Activated CD4-positive, alpha-beta T cell treated with anti-CD3 and anti-CD28 coated beads for 36 hours (primary cell): Measurements from ENCODE around the gene RAB20. TPM values are rescaled to one million over a fixed set of nuclear protein-coding genes. Genes with fewer than 3 reads are reported as not detected.
"Not testable (repeated sequence)": the region's sequence is repeated elsewhere in the genome, so short reads cannot be mapped to it uniquely, and the experiment has no call there.

Source experiments
- ATAC-seq: fragments of 200-7000 bp; cut with Tn5 transposase; one replicate; pipeline ENCODE4 v1.10.0; 2021; ENCODE audit warnings: mild to moderate bottlenecking, moderate library complexity
- CTCF ChIA-PET: fragments of 350-600 bp; sonication (Branson Sonifier 250); formaldehyde crosslinking; loops from one replicate; lab custom pipeline; 2021; ENCODE audit warnings: antibody characterized with exemption; lab: Charles Lee
- POLR2A ChIA-PET: fragments of 350-600 bp; sonication (Branson Sonifier 250); formaldehyde crosslinking; loops from one replicate; lab custom pipeline; 2021; ENCODE audit warnings: antibody characterized with exemption, inconsistent platforms; lab: Charles Lee
- DNase-seq: peaks from one replicate; pipeline ENCODE4 v3.0.0-alpha.2; 2020
- H3K27ac Mint-ChIP-seq: one replicate; pipeline ENCODE4 v1.8.0; 2021; ENCODE audit warnings: mixed read lengths
- H3K27me3 Mint-ChIP-seq: one replicate; pipeline ENCODE4 v1.8.0; 2021; ENCODE audit warnings: mixed read lengths
- H3K36me3 Mint-ChIP-seq: one replicate; pipeline ENCODE4 v1.8.0; 2021; ENCODE audit warnings: low read depth, mixed read lengths
- H3K4me1 Mint-ChIP-seq: one replicate; pipeline ENCODE4 v1.8.0; 2021; ENCODE audit warnings: mixed read lengths
- H3K4me3 Mint-ChIP-seq: one replicate; pipeline ENCODE4 v1.8.0; 2021; ENCODE audit warnings: mild to moderate bottlenecking, moderate library complexity, mixed read lengths
- H3K9me3 Mint-ChIP-seq: one replicate; pipeline ENCODE4 v1.8.0; 2021; ENCODE audit warnings: low read depth, mixed read lengths
- intact Hi-C, 2 experiments: fragments of 100-400 bp; cut with DNase I in 1 of 2; cut with micrococcal nuclease in 1 of 2; formaldehyde crosslinking; loops; one replicate each; pipeline versions ENCODE4 v1.14.2 to v1.15.1; 2022 to 2024; cut with DNase I, micrococcal nuclease
- total RNA-seq, 2 experiments: library from RNA; stranded (reverse); gene quantifications; one replicate each; pipeline ENCODE4 v1.2.3, GENCODE V29; 2021

RAB20 gene
- total RNA-seq, 2 experiments from 2014 or later: 6.0 to 9.0 TPM

DNA sequence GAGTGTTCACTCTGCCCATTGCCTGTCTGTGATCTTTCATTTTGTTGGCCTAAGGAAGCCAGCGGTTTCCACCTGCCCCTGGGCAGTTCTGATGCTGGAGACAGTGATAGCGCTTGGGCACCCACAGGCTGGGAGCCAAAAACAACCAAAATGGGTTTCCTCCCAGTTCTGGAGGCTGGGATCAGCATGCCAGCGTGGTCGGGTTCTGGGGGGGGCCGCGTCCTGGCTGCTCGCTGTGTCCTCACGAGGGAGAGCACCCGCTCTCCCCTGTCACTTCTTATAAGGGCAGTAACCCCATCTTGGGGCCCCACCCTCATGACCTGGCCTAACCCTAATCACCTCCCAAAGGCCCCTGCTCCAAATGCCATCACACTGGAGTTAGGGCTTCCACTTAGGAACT, 67.9 kb downstream of the RAB20 start:
- H3K27me3 Mint-ChIP-seq: no peaks in the 10 kb centered on the region
- ATAC-seq (no peak), DNase-seq (no peak)
- H3K36me3 Mint-ChIP-seq: no peaks in the 10 kb centered on the region
- H3K27ac Mint-ChIP-seq: no peak overlapping the region
- CTCF ChIA-PET: no interaction called here
- no peak overlapping the region for H3K4me3 Mint-ChIP-seq
- POLR2A ChIA-PET: no interaction called here
- no peaks in the 10 kb centered on the region for H3K4me1 Mint-ChIP-seq
- no peaks in the 10 kb centered on the region for H3K9me3 Mint-ChIP-seq
- intact Hi-C loops: no loop called here

DNA sequence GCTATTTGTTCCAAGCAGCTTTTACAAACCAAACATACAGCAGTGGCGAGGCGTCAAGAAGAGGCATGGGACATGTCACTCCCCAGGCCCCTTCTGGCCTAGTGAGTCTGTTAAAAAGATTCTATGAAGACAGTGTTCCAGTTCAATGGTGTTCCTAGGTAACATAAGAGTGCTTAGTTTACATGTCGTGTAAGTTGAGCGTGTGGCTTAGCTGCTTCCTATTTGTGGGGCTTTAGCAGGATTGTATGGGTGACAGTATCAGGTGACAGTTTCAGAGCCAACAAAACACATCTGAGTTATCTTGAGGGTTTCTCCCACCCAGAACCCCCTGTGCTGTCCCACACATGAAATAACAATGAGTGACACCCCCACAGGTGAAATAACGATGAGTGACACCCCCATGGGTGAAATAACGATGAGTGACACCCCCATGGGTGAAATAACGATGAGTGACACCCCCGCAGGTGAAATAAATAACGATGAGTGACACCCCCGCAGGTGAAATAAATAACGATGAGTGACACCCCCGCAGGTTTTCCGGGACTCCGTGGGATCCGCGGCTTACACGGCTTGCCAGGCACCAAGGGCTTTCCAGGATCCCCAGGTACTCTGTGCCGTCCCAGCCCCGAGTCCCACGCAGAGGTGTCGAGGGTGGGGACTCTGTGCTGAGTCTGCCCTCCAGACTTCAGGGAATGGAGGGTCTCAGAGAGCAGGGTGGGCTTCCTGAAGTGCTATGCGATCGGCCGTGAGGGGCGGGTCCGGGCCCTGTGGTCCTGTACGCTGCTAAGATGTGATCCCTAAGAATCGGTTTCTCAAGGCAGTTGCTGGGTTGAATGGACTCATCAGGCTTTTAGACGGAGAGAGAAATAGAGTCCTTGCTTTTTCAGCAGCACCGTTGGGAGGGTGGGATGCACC, 68.6 kb downstream of the RAB20 start:
- Mint-ChIP-seq H3K27ac (no peak overlapping the region), H3K27me3 (no peaks in the 10 kb centered on the region), H3K4me3 (no peak overlapping the region), H3K4me1 (no peaks in the 10 kb centered on the region), H3K9me3 (no peaks in the 10 kb centered on the region), H3K36me3 (no peaks in the 10 kb centered on the region)
- ATAC-seq (no peak), DNase-seq (no peak)
- CTCF ChIA-PET: no interaction called here
- intact Hi-C loops: no loop called here
- POLR2A ChIA-PET: no interaction called here

GRCh38 chr13:110491869-110492678, 69.4 kb downstream of the RAB20 start:
- no peak for ATAC-seq
- Mint-ChIP-seq H3K27me3 (no peaks in the 10 kb centered on the region), H3K4me1 (no peaks in the 10 kb centered on the region), H3K27ac (no peak overlapping the region), H3K9me3 (no peaks in the 10 kb centered on the region), H3K36me3 (no peaks in the 10 kb centered on the region), H3K4me3 (no peak overlapping the region)
- no peak for DNase-seq
- POLR2A ChIA-PET: no interaction called here
- intact Hi-C loops: no loop called here
- CTCF ChIA-PET: no interaction called here

DNA sequence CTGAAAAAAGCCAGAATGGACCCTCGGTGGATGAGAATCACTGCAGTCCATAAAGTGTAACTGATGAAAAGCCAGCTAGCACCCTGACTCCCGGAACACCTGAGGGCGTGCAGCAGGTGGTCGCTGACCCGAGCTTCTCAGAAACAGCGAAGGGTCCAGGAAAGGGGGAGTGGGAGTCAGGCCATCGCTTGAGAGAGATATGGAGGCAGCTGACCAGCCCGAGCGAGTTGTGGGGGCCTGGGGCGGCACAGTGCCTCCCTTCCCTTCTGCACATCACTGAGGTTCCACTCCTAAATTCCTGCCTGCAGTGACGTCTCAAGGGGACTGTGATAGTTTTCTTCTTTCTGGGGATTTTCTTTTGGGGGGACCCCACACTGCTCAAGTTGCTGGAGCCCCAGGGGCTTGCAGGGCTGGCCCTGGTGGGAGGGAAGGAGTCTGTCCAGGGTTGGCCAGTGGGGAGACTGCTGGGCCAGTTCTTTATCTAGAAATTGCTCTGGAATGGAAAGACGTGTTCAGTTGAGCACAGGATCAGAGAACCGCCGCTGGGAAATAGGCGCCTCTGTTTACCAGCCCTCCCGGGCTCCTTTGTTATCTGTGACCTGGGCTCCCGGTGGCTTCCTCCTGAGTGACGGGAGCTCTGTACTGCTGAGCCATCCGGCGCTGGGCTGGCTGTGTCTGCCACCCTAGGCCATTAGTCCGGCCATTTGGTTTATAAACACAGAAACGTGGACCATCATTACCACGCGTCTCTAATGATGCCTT, 71.3 kb downstream of the RAB20 start:
- ChIA-PET CTCF (interaction anchor here (1.0 kb wide), 1 partner anchor 12 kb away, joined by 3 read pairs; no protein-coding TSS in a partner anchor), POLR2A (no interaction called here)
- DNase-seq: no peak
- Mint-ChIP-seq H3K36me3 (no peaks in the 10 kb centered on the region), H3K4me1 (no peaks in the 10 kb centered on the region), H3K27ac (no peak overlapping the region), H3K4me3 (no peak overlapping the region), H3K27me3 (no peaks in the 10 kb centered on the region), H3K9me3 (no peaks in the 10 kb centered on the region)
- no peak for ATAC-seq
- intact Hi-C loops: no loop called here

- H3K27me3 Mint-ChIP-seq, POLR2A ChIA-PET: not testable (repeated sequence)
Observed at GRCh38 chr13:110486880-110487279, 74.6 kb downstream of the RAB20 start.

GRCh38 chr13:110486061-110486715, 75.3 kb downstream of the RAB20 start:
- H3K4me3 Mint-ChIP-seq: no peak overlapping the region
- ChIA-PET POLR2A (no interaction called here), CTCF (interaction anchor here (0.5 kb wide), 1 partner anchor 285 kb away, joined by 3 read pairs; no protein-coding TSS in a partner anchor)
- no peaks in the 10 kb centered on the region for H3K36me3 Mint-ChIP-seq
- H3K4me1 Mint-ChIP-seq: no peaks in the 10 kb centered on the region
- H3K27ac Mint-ChIP-seq: no peak overlapping the region
- H3K27me3 Mint-ChIP-seq: peaks cover 2% of the 10 kb centered on the region
- ATAC-seq (no peak), DNase-seq (no peak)
- H3K9me3 Mint-ChIP-seq: no peaks in the 10 kb centered on the region
- intact Hi-C loops: no loop called here

More at GRCh38 chr13:110486880-110487279, 74.6 kb downstream of the RAB20 start:
- DNase-seq, H3K36me3 Mint-ChIP-seq, H3K27ac Mint-ChIP-seq, intact Hi-C loops, H3K4me1 Mint-ChIP-seq, H3K4me3 Mint-ChIP-seq, H3K9me3 Mint-ChIP-seq, ATAC-seq: not testable (repeated sequence)
- CTCF ChIA-PET: interaction anchor here (0.6 kb wide), 1 partner anchor 21 kb away, joined by 3 read pairs; no protein-coding TSS in a partner anchor

DNA sequence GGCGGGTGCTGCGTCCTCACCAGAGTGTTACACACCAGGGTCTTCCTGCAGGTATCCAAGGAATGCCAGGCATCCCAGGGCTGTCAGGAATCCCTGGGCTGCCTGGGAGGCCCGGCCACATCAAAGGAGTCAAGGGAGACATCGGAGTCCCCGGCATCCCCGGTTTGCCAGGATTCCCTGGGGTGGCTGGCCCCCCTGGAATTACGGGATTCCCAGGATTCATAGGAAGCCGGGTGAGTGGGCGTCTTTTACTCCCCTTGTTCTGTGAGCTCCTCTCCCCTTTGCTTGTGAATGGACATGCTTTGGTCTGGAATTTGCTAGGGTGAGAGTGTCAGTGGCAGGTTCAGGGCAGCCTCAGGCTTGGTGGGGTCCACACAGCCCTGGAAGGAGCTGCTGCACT, 75.9 kb downstream of the RAB20 start:
- Mint-ChIP-seq H3K27me3 (peaks cover 2% of the 10 kb centered on the region), H3K27ac (no peak overlapping the region), H3K36me3 (no peaks in the 10 kb centered on the region), H3K4me3 (no peak overlapping the region), H3K4me1 (no peaks in the 10 kb centered on the region), H3K9me3 (no peaks in the 10 kb centered on the region)
- CTCF ChIA-PET: no interaction called here
- no peak for DNase-seq
- POLR2A ChIA-PET: no interaction called here
- intact Hi-C loops: no loop called here
- no peak for ATAC-seq

DNA sequence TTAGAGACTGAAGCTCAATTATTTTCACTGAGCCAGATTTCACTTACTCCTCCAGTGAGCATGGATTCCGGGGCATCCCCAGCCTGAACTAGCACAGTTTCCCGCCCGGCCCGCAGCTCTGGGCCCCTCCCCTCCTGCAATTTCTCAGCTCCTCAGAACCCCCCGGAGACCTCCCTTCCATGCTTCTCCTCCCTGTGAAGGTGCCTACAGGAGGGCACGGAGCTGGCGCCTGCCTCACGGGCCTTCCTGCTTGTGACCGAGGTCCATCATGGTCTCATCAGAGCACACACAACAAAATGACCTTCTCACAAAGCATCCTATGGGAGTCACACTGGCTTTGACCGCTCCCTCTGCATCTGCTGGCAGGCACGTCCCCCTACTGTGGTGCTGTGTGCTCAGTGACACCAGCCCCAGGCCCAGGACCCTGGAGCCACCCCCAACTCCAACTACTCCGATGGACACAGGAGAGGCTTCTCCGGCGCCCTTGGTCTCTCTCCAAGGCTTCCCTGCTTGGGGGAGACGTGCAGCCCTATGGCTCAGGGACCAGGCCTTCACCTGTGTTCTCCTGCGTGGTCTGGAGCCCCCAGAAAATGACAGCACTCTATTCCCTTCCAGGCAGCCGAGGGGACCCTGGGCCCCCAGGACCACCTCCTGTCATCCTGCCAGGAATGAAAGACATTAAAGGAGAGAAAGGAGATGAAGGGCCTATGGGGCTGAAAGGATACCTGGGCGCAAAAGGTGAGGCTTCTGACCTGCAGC, 77.1 kb downstream of the RAB20 start:
- POLR2A ChIA-PET: no interaction called here
- H3K9me3 Mint-ChIP-seq: no peaks in the 10 kb centered on the region
- CTCF ChIA-PET: no interaction called here
- DNase-seq (no peak), ATAC-seq (no peak)
- H3K27me3 Mint-ChIP-seq: peaks cover 2% of the 10 kb centered on the region
- intact Hi-C loops: no loop called here
- H3K27ac Mint-ChIP-seq: no peak overlapping the region
- no peaks in the 10 kb centered on the region for H3K4me1 Mint-ChIP-seq
- H3K36me3 Mint-ChIP-seq: no peaks in the 10 kb centered on the region
- H3K4me3 Mint-ChIP-seq: no peak overlapping the region

DNA sequence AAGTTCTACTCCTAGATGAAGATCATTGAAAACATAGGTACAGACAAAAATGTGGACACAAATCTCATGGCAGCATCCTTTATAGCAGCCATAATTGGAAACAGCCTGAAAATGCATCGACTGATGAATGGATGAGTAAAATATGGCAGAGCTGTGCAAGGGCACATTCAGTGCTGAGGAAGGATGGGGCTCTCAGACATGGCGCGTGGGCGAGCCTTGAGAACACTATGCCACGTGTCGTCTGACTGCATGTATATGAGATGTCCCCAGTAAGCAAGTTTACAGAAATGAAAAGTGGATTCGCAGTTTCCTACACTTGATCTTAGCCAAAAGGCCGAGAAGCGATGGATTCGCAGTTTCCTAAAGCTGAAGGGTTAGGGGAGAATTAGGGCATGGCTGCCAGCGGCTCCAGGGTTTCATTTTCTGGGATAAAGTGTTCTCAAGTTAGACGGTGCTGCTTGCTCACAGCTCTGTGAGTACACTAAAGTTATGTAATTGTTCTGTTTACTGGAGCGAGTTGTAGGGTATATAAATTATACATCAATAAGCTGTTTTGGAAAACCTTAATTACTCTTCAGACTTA, 78.0 kb downstream of the RAB20 start:
- H3K9me3 Mint-ChIP-seq: no peaks in the 10 kb centered on the region
- intact Hi-C loops: no loop called here
- POLR2A ChIA-PET: no interaction called here
- no peaks in the 10 kb centered on the region for H3K36me3 Mint-ChIP-seq
- no peak for DNase-seq
- CTCF ChIA-PET: interaction anchor here (0.6 to 0.7 kb wide), 2 partner anchors 30 to 1649 kb away, joined by 3 read pairs; no protein-coding TSS in a partner anchor
- H3K4me3 Mint-ChIP-seq: no peak overlapping the region
- no peaks in the 10 kb centered on the region for H3K4me1 Mint-ChIP-seq
- H3K27ac Mint-ChIP-seq: no peak overlapping the region
- ATAC-seq: no peak
- peaks cover 2% of the 10 kb centered on the region for H3K27me3 Mint-ChIP-seq

GRCh38 chr13:110480161-110480560, 81.4 kb downstream of the RAB20 start:
- intact Hi-C loops: no loop called here
- no peak overlapping the region for H3K27ac Mint-ChIP-seq
- ATAC-seq (no peak), DNase-seq (no peak)
- POLR2A ChIA-PET: no interaction called here
- H3K27me3 Mint-ChIP-seq: peaks cover 2% of the 10 kb centered on the region
- H3K36me3 Mint-ChIP-seq: no peaks in the 10 kb centered on the region
- CTCF ChIA-PET: interaction anchor here (0.7 kb wide), 1 partner anchor 984 kb away, joined by 3 read pairs; no protein-coding TSS in a partner anchor
- no peaks in the 10 kb centered on the region for H3K4me1 Mint-ChIP-seq
- no peaks in the 10 kb centered on the region for H3K9me3 Mint-ChIP-seq
- H3K4me3 Mint-ChIP-seq: no peak overlapping the region
